HG02970 (cell line): ENCODE data around the gene UQCR10.
"Not testable (repeated sequence)": the region's sequence is repeated elsewhere in the genome, so short reads cannot be mapped to it uniquely, and the experiment has no call there.

Experiments used
- ATAC-seq: cut with Tn5 transposase; IDR thresholded peaks from one replicate; pipeline ENCODE4 v1.9.1; 2021; ENCODE audit warnings: mild to moderate bottlenecking, moderate library complexity, moderate number of reproducible peaks; ENCODE audit not compliant: unreplicated experiment, low FRiP score

Gene UQCR10

DNA sequence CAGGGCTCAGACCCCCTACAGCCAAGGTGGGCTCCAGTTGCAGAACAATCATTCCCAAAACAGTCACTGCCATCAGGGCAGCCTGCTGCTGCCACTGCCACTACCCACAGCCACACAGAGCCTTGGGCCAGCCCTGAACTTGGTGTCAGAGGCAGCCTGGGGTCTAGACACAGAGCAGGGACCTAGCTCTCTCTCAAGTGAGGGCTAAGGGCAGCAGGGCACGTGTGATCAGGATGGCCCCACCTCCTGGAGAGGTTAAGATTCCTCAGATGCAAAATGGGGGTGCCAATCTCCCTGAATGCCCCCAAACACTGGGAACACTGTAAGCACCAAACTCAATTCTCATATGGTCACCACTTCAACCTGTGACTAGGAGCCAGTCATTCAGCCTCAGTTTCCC is 31.8 kb upstream of the UQCR10 start:
- ATAC-seq, result no peak

DNA sequence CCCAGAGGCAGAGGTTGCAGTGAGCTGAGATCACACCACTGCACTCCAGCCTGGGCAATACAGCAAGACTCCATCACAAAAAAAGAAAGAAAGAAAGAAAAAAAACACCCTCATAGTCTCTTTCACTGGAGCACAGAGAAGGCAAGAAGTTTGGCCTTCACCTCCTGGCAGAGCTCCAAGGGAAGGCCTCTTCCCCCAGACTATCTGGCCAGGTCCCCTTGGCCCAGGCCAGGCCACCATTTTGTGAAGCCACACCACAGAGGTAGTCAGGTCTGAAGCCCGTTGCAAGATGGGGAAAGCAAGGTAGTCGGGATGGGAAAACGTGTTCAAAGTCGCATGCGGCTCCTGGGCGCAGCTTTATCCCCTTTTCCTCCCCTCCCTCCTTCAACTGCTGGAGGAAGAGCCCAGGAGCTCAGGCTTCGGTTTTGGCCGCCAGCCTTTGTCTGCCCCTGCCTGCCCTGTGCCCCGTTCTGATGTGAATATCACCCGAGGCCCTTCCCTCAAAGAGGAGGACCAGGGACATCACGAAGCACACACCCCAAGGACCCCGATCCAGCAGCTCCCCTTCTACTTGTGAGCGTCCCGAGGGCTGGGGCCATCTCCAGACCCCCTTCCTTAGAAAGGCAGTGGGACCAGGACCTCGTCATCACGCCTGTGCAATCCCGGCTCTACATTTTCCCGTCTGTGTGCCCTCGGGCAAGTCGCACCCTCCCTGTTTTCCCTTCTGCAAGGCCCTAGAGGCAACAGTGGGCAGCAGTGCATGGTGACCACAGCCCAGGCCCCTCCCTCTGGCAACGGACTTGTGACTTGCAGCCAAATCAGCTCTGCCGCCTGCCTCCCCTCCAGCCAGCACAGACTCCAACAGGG is 29.7 kb upstream of the UQCR10 start:
- ATAC-seq, result no peak

DNA sequence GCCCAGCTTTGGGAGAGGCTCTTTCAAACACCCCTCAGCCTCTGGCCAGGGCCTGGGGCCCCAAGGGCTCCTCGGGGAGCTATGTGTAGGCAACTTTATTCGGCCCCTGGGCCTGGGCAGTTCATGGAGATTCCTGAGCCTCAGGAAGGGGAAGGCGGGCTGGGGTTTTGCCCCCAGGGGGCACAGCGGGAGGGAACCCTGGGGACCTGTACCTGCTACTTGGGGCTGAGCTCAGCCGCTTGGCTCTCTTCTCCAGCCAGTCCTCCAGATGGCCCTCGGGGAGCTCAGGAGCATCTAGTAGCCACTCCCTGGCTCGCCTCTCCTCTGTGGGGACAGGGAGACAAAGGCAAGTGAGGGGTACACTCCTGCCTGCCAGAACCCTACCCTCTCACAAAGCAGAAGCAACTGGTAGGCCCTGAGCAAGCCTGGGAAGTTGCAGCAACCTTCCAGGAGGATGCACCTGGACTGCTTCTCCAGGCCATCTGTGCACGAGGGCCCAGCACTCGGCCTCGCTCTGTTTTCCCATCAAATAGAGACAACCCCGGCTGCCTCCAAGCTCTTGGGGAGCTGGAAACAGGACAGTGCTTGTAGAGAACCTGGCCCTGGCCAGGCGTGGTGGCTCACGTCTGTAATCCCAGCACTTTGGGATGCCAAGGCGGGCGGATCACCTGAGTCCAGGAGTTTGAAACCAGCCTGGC is 28.9 kb upstream of the UQCR10 start:
- no peak for ATAC-seq

DNA sequence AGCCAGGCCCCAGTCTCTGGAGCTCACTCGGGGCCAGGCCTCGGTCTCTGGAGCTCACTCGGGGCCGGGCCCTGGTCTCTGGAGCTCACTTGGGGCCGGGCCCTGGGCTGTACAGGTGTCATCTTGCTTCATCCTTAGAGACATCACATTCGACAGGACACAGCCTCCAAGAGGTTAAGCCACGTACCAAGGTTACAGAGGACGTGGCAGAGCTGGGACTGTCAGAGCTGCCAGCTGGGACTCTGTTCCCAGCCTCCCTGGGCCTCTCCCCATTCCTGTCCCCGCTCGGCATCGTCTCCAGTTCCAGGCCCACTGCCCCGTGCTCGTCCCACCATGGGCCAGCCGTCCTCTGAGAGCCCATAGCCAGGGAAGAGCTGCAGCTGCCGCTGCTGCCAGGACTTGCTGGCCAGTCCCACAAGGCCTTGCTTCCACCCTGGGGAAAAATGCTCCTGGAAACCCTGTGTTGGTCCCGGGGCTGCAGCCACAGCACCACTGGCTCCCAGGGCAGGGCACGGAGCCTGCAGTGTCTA is 27.8 kb upstream of the UQCR10 start:
- no peak for ATAC-seq

DNA sequence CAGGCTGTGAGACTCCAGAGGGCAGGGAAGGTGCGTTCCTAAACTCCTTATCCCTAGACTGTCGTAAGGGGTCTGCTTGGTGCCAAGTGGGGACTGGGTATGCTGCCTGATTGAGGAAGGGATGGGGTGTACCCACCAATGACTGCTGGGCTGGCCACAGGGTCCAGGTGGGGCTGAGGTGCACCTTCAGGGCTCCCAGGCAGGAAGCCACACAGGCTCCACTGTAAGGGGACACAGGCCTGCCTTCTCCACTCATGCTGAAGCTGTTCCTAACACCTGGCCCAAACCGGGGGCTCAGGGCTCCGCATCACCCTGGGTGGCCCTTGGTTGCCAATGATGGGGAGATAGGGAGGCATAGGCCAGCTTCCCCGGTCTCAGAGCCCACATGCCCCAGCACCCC is 27.0 kb upstream of the UQCR10 start:
- ATAC-seq, result no peak

DNA sequence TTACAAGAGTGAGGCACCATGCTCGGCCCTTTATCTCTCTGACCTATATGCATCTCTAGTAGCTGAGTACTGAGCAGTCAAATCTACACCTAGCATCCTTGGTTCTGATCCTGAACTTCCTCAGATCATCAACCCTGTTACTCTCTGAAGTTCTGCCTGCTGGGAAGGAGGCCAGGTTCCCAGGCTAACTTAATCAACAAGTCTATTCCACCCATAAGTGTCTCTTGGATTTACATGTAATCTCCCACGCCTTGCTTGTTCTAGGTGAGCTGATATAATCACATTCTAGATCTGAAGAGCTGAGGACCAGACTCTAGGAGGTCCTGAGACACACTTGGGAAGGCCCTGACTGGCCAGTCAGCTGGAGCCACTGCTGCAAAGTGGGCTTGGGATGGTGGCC is 25.2 kb upstream of the UQCR10 start:
- no peak for ATAC-seq

DNA sequence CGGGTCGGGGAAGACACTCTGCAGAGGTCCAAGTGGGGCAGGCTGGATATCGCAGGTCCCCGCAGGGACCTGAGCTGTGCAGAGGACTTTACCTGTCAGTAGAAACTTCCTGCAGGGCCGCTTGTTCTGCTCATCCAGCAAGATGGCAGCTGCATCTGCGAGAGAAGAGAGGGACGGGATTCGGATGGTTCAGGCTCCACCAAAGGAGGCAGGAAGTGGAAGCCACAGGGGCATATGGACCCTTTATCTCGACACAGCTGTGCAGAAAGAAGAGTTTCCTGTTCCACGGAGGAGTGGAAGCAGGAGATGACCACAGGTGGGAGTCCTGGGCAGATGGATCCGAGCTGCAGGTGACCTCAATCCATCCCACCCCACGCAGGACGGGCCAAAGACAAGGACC is 24.8 kb upstream of the UQCR10 start:
- no peak for ATAC-seq

DNA sequence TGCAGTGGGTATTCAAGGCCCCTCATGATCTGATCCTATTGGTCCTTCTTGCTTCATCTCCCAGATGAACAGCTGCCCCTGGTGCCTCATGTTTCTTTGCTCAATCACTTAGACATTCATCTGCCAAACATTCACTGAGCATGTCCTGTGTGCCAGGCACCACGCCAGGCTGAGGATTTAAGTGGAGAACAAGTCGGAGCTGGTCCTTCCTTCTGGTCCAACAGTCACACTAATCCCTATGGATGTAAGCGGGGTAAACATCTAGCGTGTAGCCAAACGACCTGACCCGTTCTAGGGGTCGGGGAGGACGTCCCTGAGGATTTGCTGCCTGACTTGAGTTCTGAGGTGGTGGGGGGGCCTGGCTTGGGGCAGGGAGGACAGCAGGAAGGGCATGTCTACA is 22.3 kb upstream of the UQCR10 start:
- ATAC-seq, result no peak

DNA sequence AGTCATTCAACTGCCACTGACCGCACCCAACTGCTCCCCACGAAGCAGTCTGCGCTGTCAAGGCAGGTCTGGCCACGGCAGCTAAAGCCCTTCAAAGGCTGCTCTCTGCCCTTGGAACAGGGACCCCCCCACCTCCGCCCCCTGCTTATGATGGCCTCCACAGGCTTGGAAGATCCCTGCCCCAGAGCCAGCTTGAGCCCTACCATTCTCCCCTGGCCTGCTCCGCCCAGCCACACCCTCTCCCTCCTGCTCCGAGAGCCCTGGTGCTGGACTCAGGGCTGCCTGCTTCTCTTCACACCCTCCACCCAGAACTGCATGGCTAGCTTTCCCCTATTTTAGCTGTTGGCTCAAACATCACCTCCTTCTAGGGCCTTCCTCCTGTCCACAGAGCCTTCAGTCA is 19.3 kb upstream of the UQCR10 start:
- ATAC-seq, result no peak

DNA sequence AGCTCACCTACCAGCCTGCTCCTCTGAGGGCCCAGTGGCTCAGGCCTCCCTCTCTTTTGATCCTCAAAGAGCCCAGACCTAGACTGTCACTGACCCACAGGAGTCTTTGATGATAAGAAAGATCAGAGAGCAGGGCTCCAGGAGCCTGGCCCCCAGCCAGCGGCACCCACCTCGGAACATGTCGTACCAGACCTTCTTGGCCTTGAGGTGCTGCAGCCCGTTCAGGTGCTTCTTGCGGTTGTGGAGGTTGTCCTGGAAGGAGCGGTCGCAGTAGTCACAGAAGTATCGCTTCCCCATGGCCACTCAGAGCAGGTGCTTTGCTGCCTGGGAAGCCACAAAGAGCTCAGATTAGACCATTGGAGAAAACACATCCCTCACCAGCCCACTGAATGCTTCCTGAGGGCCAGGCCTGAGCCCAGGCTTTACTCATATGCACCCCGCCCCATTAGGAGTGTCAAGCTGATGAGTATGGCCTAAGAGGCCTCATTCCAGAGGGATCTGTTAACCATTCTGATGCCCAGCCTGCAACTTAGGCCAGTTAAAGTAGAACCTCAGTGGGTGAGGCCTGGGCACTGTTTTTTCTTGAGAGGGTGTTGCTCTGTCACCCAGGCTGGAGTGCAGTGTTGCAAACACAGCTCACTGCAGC is 18.8 kb upstream of the UQCR10 start:
- no peak for ATAC-seq

DNA sequence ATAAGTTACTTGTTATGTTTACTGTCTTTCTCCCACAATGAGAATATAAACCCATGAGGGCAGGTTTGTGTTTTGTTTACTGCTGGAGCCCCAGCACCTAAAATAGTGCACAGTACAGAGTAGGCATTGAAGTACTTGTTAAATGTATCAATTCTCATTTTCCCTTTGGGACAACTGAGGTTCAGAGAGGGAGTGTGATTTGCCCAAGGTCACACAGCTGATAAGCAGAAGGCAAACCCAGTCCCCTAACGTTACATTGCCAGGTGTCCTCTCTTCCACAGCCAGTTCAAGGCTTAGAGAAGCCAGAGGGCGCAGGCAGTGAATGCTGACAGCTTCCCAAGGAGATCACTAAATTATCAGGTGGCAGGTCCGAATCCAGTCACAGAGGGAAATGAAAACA is 17.1 kb upstream of the UQCR10 start:
- ATAC-seq, result no peak

DNA sequence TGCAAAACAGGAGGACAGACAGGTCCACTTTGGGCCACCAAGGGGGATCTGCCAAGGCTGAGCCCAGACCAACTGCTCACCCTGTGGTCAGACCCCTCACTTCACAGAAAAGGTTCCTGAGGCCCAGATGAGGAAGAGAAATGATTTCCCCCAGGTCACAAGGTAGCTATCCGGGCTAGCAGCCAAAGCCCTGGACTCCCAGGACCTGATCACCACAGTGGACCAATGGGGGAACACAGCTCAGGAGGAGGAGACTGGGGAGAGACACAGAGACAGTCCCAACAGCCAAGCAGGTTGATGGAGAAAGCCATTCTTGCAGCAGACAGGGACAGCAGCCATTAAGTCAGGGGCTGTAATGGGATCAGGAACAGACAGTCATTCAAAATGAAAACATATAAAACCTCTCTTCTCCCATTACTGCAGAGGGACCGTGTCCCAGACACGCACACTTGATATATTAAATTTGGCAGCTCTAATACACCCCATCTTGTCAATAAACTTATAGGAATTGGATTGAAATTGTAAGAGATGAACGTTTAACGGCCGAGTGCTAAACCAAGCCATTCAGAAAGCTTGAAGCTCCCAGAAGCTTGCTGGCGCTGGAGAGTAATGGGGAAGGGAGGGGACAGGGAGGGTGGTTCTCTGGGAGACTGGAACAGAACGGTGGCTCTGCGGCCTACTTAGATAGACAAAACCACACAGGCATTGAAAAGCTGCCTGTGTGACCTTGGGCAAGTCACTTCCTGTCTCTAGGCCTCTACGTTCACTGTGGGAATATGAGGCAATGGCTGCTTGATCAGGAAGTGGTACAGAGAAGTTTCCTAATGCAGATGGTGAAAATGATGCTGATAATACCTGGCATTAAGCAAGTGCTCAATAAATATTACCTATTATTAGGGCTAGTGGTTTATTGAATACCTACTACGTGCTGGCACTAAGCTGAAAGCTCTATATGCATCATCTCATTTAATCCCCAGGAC is 16.3 kb upstream of the UQCR10 start:
- ATAC-seq, result no peak

DNA sequence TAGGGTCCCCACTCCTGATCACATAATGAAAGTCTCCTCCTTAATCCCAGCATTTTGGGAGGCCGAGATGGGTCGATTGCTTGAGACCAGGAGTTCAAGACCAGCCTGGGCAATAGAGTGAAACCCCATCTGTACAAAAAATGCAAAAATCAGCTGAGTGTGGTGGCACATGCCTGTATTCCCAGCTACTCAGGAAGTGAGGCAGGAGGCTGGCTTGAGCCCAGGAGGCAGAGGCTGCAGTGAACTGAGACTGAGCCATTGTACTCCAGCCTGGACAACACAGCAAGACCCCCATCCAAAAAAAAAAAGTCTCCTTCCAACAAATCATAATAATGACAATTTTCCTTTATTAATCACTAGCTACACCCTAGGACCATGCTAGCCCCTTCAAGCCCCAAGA is 15.5 kb upstream of the UQCR10 start:
- no peak for ATAC-seq

DNA sequence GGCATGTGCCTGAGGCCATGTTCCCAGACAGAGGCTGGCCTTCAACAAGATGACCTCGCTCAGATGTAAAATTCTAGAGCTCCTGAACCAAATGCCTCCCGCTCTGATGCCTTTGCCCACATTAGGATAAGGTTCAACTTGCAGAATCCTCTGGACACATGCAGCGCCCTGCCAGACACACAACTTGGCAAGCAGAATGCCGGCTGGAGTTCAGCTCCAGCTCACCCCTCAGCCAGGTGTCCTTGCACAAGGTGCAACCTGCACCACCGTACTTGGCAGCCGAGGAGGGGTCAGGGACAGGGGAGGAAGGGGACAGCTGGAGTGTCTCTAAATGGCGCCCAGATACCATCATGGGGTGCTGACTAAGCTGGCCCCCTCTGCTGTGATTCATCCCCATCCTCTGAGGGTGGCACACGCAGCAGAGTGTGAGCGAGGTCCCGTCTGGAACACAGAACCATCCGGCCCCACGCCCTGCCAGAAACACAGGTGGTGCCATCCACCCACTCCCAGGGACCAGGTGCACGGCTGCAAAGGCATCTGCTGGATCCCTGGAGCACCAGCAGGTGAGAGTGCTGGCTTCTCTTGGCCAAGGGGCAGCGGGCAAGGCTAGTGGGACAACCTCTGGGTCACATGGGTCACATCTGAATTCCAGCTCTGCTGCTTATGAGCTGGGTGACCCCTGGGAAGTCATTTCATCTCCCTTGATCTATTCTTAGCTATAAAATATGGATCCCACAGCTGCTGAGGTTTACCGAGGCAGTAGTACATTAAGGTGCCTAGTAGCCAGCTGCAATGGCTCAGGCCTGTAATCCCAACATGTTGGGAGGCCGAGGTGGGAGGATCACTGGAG is 13.1 kb upstream of the UQCR10 start:
- ATAC-seq, result no peak

DNA sequence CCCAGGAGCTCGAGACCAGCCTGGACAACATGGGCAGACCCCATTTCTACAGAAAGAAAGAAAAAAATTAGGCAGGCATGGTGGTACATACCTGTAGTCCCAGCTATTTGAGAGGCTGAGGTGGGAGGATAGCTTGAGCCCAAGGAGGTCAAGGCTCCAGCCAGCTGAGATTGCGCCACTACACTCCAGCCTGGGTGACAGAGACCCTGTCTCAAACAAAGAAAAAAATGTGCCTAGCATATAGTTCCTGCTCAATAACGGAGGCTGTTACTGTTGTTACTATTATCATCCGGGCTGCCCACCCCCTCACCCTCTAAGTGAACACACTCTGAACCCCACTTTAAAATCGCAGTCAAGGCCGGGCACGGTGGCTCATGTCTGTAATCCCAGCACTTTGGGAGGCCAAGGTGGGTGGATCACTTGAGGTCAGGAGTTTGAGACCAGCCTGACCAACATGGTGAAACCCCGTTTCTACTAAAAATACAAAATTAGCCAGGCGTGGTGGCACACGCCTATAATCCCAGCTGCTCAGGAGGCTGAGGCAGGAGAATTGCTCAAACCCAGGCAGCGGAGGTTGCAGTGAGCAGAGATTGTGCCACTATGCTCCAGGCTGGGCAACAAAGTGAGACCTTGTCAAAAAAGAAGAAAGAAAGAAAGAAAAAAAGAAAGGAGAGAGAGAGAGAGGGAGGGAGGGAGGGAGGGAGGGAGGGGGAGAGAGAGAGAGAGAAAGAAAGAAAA is 12.3 kb upstream of the UQCR10 start:
- ATAC-seq, result not testable (repeated sequence)

DNA sequence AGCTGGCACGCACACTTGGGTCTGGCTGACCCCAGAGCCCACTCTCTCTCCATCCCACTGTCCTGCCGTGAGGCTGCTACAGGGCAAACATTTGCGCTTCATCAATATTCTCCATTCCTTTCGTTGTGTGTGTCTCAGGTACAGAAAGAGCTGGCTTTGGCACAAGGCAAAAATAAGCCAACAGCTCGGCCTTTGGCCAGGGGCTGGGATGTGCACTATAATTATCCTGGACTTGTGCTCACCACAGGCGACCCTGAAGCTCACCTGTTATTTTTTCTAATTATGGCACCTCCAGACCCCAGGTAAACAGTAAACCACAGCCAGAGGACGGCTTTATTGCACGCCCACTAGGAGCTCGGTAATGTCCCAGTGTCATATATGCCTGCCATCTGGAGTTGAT is 11.3 kb upstream of the UQCR10 start:
- no peak for ATAC-seq

DNA sequence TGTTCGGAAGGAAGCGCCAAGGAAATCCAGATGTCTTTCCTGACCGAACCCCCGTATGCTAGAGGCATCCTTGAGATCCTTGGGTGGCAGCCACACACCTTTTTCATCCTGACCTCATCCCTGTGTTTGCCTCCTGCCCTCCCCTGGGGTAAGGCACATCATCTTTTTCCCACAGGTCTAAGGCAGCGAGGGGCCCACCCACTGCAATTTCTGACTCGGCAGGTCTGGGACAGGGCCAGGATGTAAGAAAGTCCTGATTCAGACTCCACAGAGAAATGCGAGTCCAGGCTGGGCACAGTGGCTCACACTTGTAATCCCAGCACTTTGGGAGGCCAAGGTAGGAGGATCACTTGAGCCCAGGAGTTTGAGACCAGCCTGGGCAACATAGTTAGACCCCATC is 10.8 kb upstream of the UQCR10 start:
- ATAC-seq, result no peak

DNA sequence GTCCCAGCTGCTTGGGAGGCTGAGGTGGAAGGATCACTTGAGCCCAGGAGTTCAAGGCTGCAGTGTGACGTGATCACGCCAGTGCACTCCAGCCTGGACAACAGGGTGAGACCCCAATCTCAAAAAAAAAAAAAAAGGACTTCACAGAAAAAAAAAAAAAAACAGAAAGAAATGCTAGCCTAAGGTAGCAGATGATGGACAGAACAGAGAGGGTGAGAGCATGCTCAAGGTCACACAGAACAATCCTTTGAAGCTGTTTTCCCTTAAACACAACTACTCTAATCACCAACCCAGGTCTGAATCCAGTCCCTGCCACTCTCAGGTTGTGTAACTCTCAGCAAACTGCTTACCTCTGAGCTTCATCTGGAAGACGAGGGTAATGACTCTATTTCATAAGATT is 10.1 kb upstream of the UQCR10 start:
- no peak for ATAC-seq
